ENCODE results near the gene HTRA3.

GRCh38 chr4:8289151-8289750 is 19.7 kb downstream of the HTRA3 start:
- TF ChIP-seq CTCF (conservative IDR thresholded peaks at IDR 0.05; ENCODE audit: low read length) (no peak), EZH2phosphoT487 (IDR thresholded peaks at IDR 0.05; ENCODE audit: borderline replicate concordance, low read depth, low read length) (no peak)
